ENCODE results near the gene KCNK7.

DNA sequence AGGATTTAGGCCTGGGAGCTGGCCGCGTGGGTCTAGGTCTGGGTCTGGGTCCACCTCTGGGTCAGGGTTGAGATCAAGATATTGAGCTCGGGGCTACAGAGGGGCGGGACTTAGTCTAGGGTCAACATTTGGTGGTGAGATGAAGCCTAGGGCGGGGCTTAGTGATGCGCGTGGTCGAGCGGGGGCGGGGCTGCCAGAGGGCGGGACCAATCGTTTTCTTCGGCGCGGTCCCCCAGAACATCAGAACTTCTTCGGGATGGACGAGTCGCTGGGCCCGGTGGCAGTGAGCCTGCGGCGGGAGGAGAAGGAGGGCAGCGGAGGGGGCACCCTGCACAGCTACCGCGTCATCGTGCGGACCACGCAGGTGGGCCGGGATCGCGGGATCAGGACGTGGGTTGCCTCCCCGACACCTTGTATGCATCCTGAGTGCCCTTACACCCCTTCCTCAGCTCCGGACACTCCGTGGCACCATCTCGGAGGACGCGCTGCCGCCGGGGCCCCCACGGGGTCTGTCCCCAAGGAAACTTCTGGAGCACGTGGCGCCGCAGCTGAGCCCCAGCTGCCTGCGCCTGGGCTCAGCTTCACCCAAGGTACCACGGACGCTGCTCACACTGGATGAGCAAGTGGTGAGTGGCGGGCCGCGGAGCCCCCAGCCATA is 46.5 kb upstream of the KCNK7 start:
- TF ChIP-seq, protein P1, sequence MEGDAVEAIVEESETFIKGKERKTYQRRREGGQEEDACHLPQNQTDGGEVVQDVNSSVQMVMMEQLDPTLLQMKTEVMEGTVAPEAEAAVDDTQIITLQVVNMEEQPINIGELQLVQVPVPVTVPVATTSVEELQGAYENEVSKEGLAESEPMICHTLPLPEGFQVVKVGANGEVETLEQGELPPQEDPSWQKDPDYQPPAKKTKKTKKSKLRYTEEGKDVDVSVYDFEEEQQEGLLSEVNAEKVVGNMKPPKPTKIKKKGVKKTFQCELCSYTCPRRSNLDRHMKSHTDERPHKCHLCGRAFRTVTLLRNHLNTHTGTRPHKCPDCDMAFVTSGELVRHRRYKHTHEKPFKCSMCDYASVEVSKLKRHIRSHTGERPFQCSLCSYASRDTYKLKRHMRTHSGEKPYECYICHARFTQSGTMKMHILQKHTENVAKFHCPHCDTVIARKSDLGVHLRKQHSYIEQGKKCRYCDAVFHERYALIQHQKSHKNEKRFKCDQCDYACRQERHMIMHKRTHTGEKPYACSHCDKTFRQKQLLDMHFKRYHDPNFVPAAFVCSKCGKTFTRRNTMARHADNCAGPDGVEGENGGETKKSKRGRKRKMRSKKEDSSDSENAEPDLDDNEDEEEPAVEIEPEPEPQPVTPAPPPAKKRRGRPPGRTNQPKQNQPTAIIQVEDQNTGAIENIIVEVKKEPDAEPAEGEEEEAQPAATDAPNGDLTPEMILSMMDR (conservative IDR thresholded peaks at IDR 0.05 in 1 of 2, IDR thresholded peaks at IDR 0.05 in 1 of 2; ENCODE audit: extremely low read depth in 1 of 2, insufficient read depth in 1 of 2, low read depth in 1 of 2, low read length in 2 of 2): no peak
- TF ChIP-seq EZH2 (IDR thresholded peaks at IDR 0.05; ENCODE audit: borderline replicate concordance, low read length): no peak

All from mammary epithelial cell (primary cell).